ENCODE measurements around the gene TBC1D22B.
"Not testable (repeated sequence)": the region's sequence is repeated elsewhere in the genome, so short reads cannot be mapped to it uniquely, and the experiment has no call there.

TBC1D22B gene

DNA sequence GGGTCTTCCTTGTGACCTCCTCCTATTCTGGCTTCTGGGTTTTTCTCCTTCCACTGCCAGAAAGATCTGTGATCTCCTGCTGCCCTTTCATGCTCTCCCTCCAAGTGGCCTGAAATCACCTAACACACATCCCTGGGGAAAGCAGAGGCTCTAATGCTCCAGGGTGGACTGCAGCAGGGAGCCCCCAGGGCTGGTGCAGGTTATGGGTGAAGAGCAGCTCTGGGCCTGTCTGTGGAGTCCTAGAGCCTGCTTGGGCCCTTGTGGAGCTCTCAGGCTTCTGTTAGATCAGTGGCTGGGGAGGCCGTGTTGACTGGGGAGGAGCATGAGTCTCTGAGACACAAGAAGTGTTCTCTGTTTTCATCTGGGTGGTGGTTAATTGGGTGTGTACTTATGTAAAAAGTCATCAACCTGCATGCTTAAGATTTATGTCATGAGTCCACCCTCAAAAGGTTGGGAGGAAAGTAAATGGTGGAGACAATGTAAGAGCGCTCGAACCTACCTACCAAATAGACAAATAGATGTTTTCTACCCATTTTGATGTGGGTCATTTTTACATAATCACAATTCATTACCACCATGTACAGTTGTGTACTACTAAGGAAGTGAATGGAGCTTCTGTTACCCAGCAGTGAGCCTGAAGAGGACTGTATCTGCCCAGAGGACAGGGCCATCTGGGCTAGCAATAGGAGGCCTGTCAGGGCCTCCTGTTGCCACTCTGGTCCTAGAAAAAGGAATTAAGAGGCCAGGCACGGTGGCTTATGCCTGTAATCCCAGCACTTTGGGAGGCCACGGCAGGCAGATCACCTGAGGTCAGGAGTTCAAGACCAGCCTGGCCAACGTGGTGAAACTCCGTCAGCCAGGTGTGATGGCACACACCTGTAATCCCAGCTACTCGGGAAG is 64.2 kb downstream of the TBC1D22B start:
- DNase-seq, result no peak

DNA sequence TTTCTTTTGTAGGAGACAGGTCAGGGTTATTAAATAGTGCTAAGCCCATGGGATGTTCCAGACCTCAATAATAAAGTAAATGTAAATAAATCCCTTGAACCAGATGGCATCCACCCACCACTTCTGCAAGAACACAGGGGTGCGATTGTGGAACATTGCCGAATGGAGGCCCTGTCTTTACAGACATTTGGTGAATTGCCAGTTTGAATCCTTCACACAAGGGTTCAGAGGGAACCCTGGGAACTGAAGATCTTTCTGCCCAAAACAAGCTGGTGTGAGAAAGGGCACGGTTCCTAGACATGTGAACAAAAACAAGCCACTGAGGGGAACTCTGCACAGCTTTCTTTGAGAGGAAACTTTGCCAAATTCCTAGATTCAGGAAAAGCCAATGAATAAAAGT is 66.0 kb downstream of the TBC1D22B start:
- DNase-seq, result no peak

GRCh38 chr6:37324131-37325033 is 66.8 kb downstream of the TBC1D22B start:
- DNase-seq, result peak in 1 of 5 experiments; percentile 42

- DNase-seq, result not testable (repeated sequence)
These were observed 72.8 kb downstream of the TBC1D22B start for GRCh38 chr6:37330345-37330744.

GRCh38 chr6:37331047-37331446 is 73.5 kb downstream of the TBC1D22B start:
- DNase-seq, result no peak

GRCh38 chr6:37332894-37333293 is 75.3 kb downstream of the TBC1D22B start:
- peak in 1 of 5 experiments; percentile 66 for DNase-seq

GRCh38 chr6:37334047-37334446 is 76.5 kb downstream of the TBC1D22B start:
- DNase-seq, result no peak

- DNase-seq, result not testable (repeated sequence)
These were observed 80.7 kb downstream of the TBC1D22B start for GRCh38 chr6:37338317-37338716.

GRCh38 chr6:37338745-37339255 is 81.2 kb downstream of the TBC1D22B start:
- no peak for DNase-seq

DNA sequence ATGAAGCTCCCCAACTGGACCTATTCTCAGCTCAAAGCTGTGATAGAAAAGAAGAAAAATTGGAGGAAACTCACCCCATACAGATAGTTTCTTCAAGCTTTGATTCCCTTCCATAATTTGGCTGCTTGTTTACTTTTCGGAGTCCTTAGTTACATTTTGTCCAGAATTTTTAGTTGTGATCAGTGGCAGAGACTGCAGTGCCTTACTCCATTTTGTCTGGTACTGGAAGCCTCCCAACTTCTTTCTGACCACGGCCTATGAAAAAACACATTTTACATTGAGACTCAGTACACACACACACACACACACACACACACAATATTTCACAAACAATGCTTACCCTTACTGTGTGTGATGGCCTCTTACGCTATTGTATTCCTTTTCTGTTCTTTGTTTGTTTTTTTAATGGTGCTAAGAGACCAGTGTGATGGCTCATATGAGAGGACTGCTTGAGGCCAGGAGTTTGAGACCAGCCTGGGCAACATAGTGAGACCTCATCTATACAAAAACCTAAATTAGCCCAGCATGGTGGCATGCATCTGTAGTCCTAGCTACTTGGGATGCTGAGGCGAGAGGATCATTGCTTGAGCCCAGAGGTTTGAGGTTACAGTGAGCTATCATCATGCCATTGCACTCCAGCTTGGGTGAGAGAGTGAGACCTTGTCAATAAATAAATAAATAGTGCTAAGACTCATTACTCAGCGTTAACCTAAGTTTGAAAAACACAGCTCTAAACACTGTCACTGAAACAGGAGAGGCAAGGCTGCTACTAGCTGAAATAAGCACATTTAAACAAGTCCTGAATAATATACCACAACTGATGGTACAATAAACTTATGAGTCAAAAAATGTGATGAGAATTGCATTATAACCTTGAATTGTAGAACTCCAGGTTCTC is 82.4 kb downstream of the TBC1D22B start:
- no peak for DNase-seq

- DNase-seq, result no peak
These were observed 83.0 kb downstream of the TBC1D22B start for GRCh38 chr6:37340639-37340943.

GRCh38 chr6:37343248-37343647 is 85.7 kb downstream of the TBC1D22B start:
- DNase-seq, result no peak

- no peak for DNase-seq
These were observed 86.7 kb downstream of the TBC1D22B start for GRCh38 chr6:37344308-37344707.

- DNase-seq, result not testable (repeated sequence)
These were observed 88.2 kb downstream of the TBC1D22B start for GRCh38 chr6:37345804-37346203.

GRCh38 chr6:37347177-37347576 is 89.6 kb downstream of the TBC1D22B start:
- DNase-seq, result no peak

DNA sequence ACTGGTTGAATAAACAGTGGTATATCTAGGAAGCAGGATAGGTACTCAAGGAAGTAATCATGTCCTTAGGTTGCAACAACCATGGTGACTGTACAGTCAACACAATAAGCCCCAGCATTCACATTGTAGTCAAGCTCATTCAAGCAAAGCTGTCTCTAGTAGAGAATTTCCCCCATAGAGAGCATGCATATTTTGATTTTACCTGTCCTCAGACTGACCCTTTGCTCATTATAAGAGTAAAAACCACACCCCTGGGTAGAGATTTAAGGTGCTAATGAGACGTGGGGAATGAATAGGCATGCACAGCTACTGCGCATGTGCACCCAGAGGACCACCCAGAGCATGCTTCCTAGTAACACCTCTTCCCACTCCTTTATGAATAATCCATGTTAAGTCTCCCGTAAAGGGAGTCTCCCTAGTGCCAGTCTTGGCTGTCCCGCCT is 90.1 kb downstream of the TBC1D22B start:
- no peak for DNase-seq

DNA sequence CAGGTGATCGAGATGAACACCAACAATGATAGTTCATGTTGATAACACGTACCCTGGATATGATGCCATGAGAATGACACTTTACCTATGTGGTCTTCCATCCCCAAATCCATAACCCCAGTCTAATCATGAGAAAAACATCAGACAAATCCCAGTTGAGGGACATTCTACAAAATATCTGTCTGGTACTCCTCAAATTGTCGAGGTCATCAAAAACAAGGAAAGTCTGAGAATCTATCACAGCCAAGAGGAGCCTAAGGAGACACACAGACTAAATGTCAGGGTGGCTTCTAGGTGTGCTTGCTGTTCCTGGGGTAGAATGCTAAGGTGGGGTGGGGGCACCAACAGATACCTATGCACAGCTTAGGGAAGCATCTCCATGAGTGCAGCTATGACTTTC is 93.5 kb downstream of the TBC1D22B start:
- DNase-seq, result no peak

- no peak for DNase-seq
These were observed 94.8 kb downstream of the TBC1D22B start for GRCh38 chr6:37352384-37352783.

DNA sequence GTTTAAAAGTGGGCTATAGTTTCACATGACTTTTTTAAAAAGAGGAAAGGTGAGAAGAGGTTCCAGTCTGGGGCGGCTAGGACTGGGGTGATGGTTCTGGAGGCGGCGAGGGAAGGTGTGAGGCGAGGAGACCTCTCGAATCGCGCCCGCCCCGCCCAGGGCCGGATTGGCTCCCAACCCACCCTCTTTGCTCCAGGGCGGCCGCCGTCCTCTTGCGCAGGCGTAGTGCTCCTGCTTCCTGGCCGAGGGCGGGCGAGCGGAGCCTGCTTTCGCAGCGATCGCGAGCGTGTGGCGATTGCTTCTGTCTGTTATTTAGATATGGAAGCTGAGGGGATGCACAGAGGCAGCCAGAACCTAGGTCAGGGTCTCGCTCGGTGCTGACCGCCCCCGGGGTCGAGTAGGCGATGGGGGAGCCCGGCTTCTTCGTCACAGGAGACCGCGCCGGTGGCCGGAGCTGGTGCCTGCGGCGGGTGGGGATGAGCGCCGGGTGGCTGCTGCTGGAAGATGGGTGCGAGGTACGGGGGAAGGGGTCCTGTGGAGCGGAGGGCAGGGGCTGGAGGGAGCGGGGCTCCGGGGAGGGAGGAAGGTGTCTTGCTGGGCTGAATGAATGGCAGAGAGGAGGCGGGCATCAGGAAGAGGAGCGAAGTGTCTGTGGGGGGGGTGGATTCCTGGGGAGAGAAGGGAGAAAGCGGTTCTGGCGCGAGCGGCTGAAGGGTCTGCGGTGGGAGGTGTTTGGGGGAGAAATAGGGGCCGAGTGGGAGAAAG is 96.4 kb downstream of the TBC1D22B start, which contains the start of gene RNF8:
RNF8 (plus strand) TSS at position 223 of the 765 bp plus-strand sequence; CDS start at position 405, 182 bp downstream.
- peak; percentile 70 to 92 (median 84) for DNase-seq

GRCh38 chr6:37354526-37355384 is 97.2 kb downstream of the TBC1D22B start:
- DNase-seq, result peak in 2 of 5 experiments; percentile 12 to 31
